SK-N-SH (cell line): Measurements from ENCODE around the gene HBEGF. TPM values are rescaled to one million over a fixed set of nuclear protein-coding genes. Genes with fewer than 3 reads are reported as not detected.

Experiments used
- CTCF ChIA-PET: fragments of 300-600, 350-600 bp; formaldehyde crosslinking; extraction: SDS; loops from one replicate; lab custom pipeline; 2021; lab: Yijun Ruan, JAX
- POLR2A ChIA-PET: fragments of 350-600 bp; sonication (Branson Sonifier 250); formaldehyde crosslinking; extraction: SDS; loops from one replicate; lab custom pipeline; 2020; ENCODE audit warnings: antibody characterized with exemption, inconsistent platforms; lab: Yijun Ruan, JAX
- DNase-seq: peaks from one replicate; pipeline ENCODE4 v3.0.0; 2012
- H2AFZ ChIP-seq: fragments of 200-600 bp; sonication (generic); 2 replicates; pipeline ENCODE4 v1.8.1; 2016; ENCODE audit warnings: antibody characterized with exemption, mild to moderate bottlenecking, low read depth
- H3F3A ChIP-seq: fragments of 200-600 bp; sonication (generic); replicated peaks from 2 replicates; pipeline ENCODE3; 2016; ENCODE audit warnings: antibody characterized with exemption, mild to moderate bottlenecking; ENCODE audit not compliant: insufficient read depth
- H3K27ac ChIP-seq, 2 experiments: fragments of 200-500 bp in 1 of 2; fragments of 200-600 bp in 1 of 2; sonication (Bioruptor generic) in 1 of 2; sonication (generic), shearing (Covaris generic) in 1 of 2; 2 replicates each; pipeline versions ENCODE4 v1.5.1 to v1.6.1; 2014 to 2016; ENCODE audit warnings: low read depth in 2 of 2, inconsistent platforms in 1 of 2, low read length in 1 of 2, mild to moderate bottlenecking in 1 of 2, mixed read lengths in 1 of 2
- H3K27me3 ChIP-seq: fragments of 200-600 bp; sonication (generic), shearing (Covaris generic); 2 replicates; pipeline ENCODE4 v1.6.1; 2016; ENCODE audit warnings: mixed run types; ENCODE audit not compliant: insufficient read depth
- H3K36me3 ChIP-seq, 2 experiments: fragments of 200-500 bp in 1 of 2; fragments of 200-600 bp in 1 of 2; sonication (Bioruptor generic) in 1 of 2; sonication (generic) in 1 of 2; replicated peaks in 1 of 2; 2 replicates each; pipeline versions ENCODE3 to v1.5.1; 2014 to 2016; ENCODE audit warnings: low read length in 1 of 2, mild to moderate bottlenecking in 1 of 2; ENCODE audit not compliant: insufficient read depth in 2 of 2, control insufficient read depth in 1 of 2
- H3K4me1 ChIP-seq, 2 experiments: fragments of 200-500 bp in 1 of 2; fragments of 200-600 bp in 1 of 2; sonication (Bioruptor generic) in 1 of 2; sonication (generic), shearing (Covaris generic) in 1 of 2; 2 replicates each; pipeline versions ENCODE4 v1.5.1 to v1.6.1; 2014 to 2016; ENCODE audit warnings: low read depth in 1 of 2, low read length in 1 of 2, mixed run types in 1 of 2; ENCODE audit not compliant: insufficient read depth in 2 of 2, control insufficient read depth in 1 of 2
- H3K4me2 ChIP-seq: fragments of 200-600 bp; sonication (generic), shearing (Covaris generic); 2 replicates; pipeline ENCODE4 v1.6.1; 2017; ENCODE audit warnings: mixed run types
- H3K4me3 ChIP-seq, 2 experiments: fragments of 200-500 bp in 1 of 2; fragments of 200-600 bp in 1 of 2; sonication (Bioruptor generic) in 1 of 2; sonication (generic), shearing (Covaris generic) in 1 of 2; 2 replicates each; pipeline versions ENCODE4 v1.5.1 to v1.8.1; 2014 to 2016; ENCODE audit warnings: low read depth in 2 of 2, inconsistent platforms in 1 of 2, low read length in 1 of 2, mild to moderate bottlenecking in 1 of 2, mixed read lengths in 1 of 2, moderate library complexity in 1 of 2
- H3K79me2 ChIP-seq: fragments of 200-600 bp; sonication (generic); 2 replicates; pipeline ENCODE4 v1.8.1; 2017; ENCODE audit warnings: mild to moderate bottlenecking; ENCODE audit not compliant: insufficient read depth
- H3K9ac ChIP-seq: fragments of 200-600 bp; sonication (generic); 2 replicates; pipeline ENCODE4 v1.6.1; 2017; ENCODE audit warnings: mixed run types
- H3K9me2 ChIP-seq: fragments of 200-600 bp; sonication (generic); 2 replicates; pipeline ENCODE4 v1.6.1; 2017; ENCODE audit warnings: mixed run types
- H3K9me3 ChIP-seq: fragments of 200-600 bp; sonication (generic); 2 replicates; pipeline ENCODE4 v1.6.1; 2017; ENCODE audit warnings: mixed run types, mild to moderate bottlenecking, moderate library complexity
- H4K20me1 ChIP-seq: fragments of 200-600 bp; sonication (generic); 2 replicates; pipeline ENCODE4 v1.6.1; 2017; ENCODE audit warnings: mild to moderate bottlenecking, mixed run types; ENCODE audit not compliant: insufficient read depth
- EP300 ChIP-seq, 2 experiments: IDR thresholded peaks; 2 replicates each; pipeline versions ENCODE4 v1.4.0 to v1.6.1; 2012; ENCODE audit warnings: borderline replicate concordance in 1 of 2, low read depth in 1 of 2, low read length in 1 of 2
- FOXM1 ChIP-seq: IDR thresholded peaks from 2 replicates; pipeline ENCODE4 v1.4.0; 2012; ENCODE audit warnings: low read depth, mild to moderate bottlenecking
- GABPA ChIP-seq: IDR thresholded peaks from 2 replicates; pipeline ENCODE4 v1.4.0; 2012; ENCODE audit warnings: low read depth, mild to moderate bottlenecking
- MXI1 ChIP-seq: IDR thresholded peaks from 2 replicates; pipeline ENCODE4 v1.6.1; 2012; ENCODE audit warnings: mild to moderate bottlenecking, low read depth, low read length, improper control_type of control experiment
- NFIC ChIP-seq: IDR thresholded peaks from 2 replicates; pipeline ENCODE4 v1.4.0; 2012; ENCODE audit warnings: borderline replicate concordance
- SIN3A ChIP-seq: IDR thresholded peaks from 2 replicates; pipeline ENCODE4 v1.6.1; 2012; ENCODE audit warnings: low read depth, mild to moderate bottlenecking, low read length, moderate library complexity, borderline replicate concordance
- SMC3 ChIP-seq: IDR thresholded peaks from 2 replicates; pipeline ENCODE4 v1.6.1; 2012; ENCODE audit warnings: low read depth, low read length, improper control_type of control experiment
- TAF1 ChIP-seq: IDR thresholded peaks from 2 replicates; pipeline ENCODE4 v1.6.1; 2012; ENCODE audit warnings: low read depth, mild to moderate bottlenecking, low read length, moderate library complexity, borderline replicate concordance
- TCF12 ChIP-seq: IDR thresholded peaks from 2 replicates; pipeline ENCODE4 v1.4.0; 2012
- TEAD4 ChIP-seq: IDR thresholded peaks from 2 replicates; pipeline ENCODE4 v1.4.0; 2012; ENCODE audit warnings: mild to moderate bottlenecking, borderline replicate concordance; ENCODE audit not compliant: insufficient read depth
- WGBS: methylation state at CpG from one replicate; pipeline ENCODE4 v1.1.6; 2017; ENCODE audit warnings: low lambda C conversion rate; 5-methylcytosine and 5-hydroxymethylcytosine counted together
- polyA plus RNA-seq, 3 experiments: library from polyadenylated mRNA; depleted of rRNA; stranded (reverse); fragments of >200 nt; gene quantifications; 2 replicates each; pipeline ENCODE4 v1.2.3, GENCODE V29; 2012
- TF ChIP-seq, protein P1 (sequence below): IDR thresholded peaks from 2 replicates; pipeline ENCODE4 v1.6.1; 2012; ENCODE audit warnings: mild to moderate bottlenecking, low read depth, low read length, moderate library complexity
- TF ChIP-seq, protein P2 (sequence below): IDR thresholded peaks from 2 replicates; pipeline ENCODE4 v1.4.0; 2012; ENCODE audit warnings: low read depth, borderline replicate concordance
- TF ChIP-seq, protein P3 (sequence below): IDR thresholded peaks from 2 replicates; pipeline ENCODE4 v1.4.0; 2012; ENCODE audit warnings: low read depth

The HBEGF gene
- polyA plus RNA-seq, 1 of the 3 experiments (the other 2 are of a cell fraction), result 59.8 TPM

DNA sequence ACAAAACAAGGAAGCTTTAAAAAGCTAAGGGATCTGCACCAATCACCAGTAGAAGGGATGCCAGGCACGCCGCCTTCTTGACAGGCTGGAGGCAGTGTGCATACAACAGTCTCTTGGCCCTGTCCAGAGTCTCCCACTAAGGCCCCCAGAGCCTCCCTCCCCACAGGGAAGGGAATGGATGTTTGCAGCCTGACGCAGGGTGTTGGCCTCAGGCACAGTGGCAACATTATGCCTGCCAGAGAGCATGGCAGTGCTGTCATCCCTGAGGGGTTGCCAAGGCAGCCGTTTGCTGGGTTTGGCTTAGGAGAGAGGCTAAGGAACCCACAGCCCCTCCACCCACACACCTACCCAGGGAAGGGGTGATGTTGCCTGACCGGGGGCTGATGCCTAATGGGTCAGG is 4.8 kb downstream of the HBEGF start:
- ChIA-PET POLR2A (interaction anchor here (0.9 kb wide), 1 partner anchor 97 kb away, joined by 3 read pairs; no protein-coding TSS in a partner anchor), CTCF (interaction anchor here (1.3 to 4.7 kb wide), 2 partner anchors 11 to 266 kb away, joined by 3 to 22 read pairs; no protein-coding TSS in a partner anchor)
- H3K4me2 ChIP-seq, result no peak overlapping the region; the same call in 1 of the 2 replicates
- peaks cover 7% of the 10 kb centered on the region for H3F3A ChIP-seq
- no peak overlapping the region for H3K9ac ChIP-seq
- no peaks in the 10 kb centered on the region for H3K9me2 ChIP-seq
- H3K4me1 ChIP-seq, result peaks cover 5 to 35% of the 10 kb centered on the region in 2 experiments; a peak in 3 of 4 replicates
- DNase-seq, result no peak
- H3K4me3 ChIP-seq, result no peak overlapping the region
- H3K79me2 ChIP-seq, result peaks cover 78% of the 10 kb centered on the region
- peaks cover 0 to 21% of the 10 kb centered on the region in 2 experiments for H3K36me3 ChIP-seq
- peaks cover 17% of the 10 kb centered on the region for H4K20me1 ChIP-seq
- TF ChIP-seq, protein P1, sequence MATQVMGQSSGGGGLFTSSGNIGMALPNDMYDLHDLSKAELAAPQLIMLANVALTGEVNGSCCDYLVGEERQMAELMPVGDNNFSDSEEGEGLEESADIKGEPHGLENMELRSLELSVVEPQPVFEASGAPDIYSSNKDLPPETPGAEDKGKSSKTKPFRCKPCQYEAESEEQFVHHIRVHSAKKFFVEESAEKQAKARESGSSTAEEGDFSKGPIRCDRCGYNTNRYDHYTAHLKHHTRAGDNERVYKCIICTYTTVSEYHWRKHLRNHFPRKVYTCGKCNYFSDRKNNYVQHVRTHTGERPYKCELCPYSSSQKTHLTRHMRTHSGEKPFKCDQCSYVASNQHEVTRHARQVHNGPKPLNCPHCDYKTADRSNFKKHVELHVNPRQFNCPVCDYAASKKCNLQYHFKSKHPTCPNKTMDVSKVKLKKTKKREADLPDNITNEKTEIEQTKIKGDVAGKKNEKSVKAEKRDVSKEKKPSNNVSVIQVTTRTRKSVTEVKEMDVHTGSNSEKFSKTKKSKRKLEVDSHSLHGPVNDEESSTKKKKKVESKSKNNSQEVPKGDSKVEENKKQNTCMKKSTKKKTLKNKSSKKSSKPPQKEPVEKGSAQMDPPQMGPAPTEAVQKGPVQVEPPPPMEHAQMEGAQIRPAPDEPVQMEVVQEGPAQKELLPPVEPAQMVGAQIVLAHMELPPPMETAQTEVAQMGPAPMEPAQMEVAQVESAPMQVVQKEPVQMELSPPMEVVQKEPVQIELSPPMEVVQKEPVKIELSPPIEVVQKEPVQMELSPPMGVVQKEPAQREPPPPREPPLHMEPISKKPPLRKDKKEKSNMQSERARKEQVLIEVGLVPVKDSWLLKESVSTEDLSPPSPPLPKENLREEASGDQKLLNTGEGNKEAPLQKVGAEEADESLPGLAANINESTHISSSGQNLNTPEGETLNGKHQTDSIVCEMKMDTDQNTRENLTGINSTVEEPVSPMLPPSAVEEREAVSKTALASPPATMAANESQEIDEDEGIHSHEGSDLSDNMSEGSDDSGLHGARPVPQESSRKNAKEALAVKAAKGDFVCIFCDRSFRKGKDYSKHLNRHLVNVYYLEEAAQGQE, result no peak
- no peak for TF ChIP-seq TEAD4
- TF ChIP-seq, protein P2, sequence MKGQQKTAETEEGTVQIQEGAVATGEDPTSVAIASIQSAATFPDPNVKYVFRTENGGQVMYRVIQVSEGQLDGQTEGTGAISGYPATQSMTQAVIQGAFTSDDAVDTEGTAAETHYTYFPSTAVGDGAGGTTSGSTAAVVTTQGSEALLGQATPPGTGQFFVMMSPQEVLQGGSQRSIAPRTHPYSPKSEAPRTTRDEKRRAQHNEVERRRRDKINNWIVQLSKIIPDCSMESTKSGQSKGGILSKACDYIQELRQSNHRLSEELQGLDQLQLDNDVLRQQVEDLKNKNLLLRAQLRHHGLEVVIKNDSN, result no peak
- no peak for TF ChIP-seq SIN3A
- no peak for TF ChIP-seq FOXM1
- TF ChIP-seq TAF1, result no peak
- TF ChIP-seq SMC3, result no peak
- TF ChIP-seq, protein P3, sequence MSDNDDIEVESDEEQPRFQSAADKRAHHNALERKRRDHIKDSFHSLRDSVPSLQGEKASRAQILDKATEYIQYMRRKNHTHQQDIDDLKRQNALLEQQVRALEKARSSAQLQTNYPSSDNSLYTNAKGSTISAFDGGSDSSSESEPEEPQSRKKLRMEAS, result no peak
- TF ChIP-seq MXI1, result no peak
- TF ChIP-seq TCF12, result no peak
- TF ChIP-seq GABPA, result no peak
- no peak for TF ChIP-seq NFIC
- no peak for TF ChIP-seq EP300 (IDR thresholded peaks at IDR 0.05; ENCODE audit: borderline replicate concordance in 1 of 2, low read depth in 1 of 2, low read length in 1 of 2)
- H2AFZ ChIP-seq, result no peak overlapping the region
- H3K27me3 ChIP-seq, result no peaks in the 10 kb centered on the region
- H3K27ac ChIP-seq, result no peak overlapping the region
- H3K9me3 ChIP-seq, result no peaks in the 10 kb centered on the region
- 93% methylated on average over 3 of the region's 5 CpGs for WGBS
